Measurements from ENCODE around the gene LMO3. TPM values are rescaled to one million over a fixed set of nuclear protein-coding genes. Genes with fewer than 3 reads are reported as not detected.

LMO3 gene
- total and polyA plus RNA-seq, 2 of the 13 experiments (the other 11 are each of a cell fraction or from before 2014, with no cell fraction given) = not detected

- TF ChIP-seq RNF219 (CRISPR knock-in tag; IDR thresholded peaks at IDR 0.05) (no peak), ARNT (IDR thresholded peaks at IDR 0.05) (no peak), ZNF10 (CRISPR knock-in tag; IDR thresholded peaks at IDR 0.05; ENCODE audit: borderline replicate concordance, low read depth) (no peak), ZNF562 (CRISPR knock-in tag; IDR thresholded peaks at IDR 0.05; ENCODE audit: borderline replicate concordance) (no peak), KLF12 (CRISPR knock-in tag; IDR thresholded peaks at IDR 0.05; ENCODE audit: borderline replicate concordance) (no peak), ZNF564 (CRISPR knock-in tag; IDR thresholded peaks at IDR 0.05) (no peak)
Measured at GRCh38 chr12:16553457-16553856, 52.5 kb downstream of the LMO3 start (continued).

GRCh38 chr12:16552301-16552700 is 53.7 kb downstream of the LMO3 start:
- Histone ChIP-seq H4K20me1 (ENCODE audit: insufficient read depth, low read length) (no peaks in the 10 kb centered on the region), H3K27me3 (ENCODE audit: control insufficient read depth in 1 of 2, insufficient read depth in 2 of 2, low read length in 2 of 2) (no peaks in the 10 kb centered on the region), H2AFZ (ENCODE audit: low read length) (no peak overlapping the region), H3K4me3 (replicated peaks in 1 of 3; ENCODE audit: insufficient read depth in 1 of 3, low read depth in 2 of 3, low read length in 3 of 3) (no peak overlapping the region), H3K4me1 (ENCODE audit: insufficient read depth, low read length) (no peaks in the 10 kb centered on the region), H3K27ac (ENCODE audit: extremely low read length, insufficient read depth, low read length) (no peak overlapping the region), H3K9me3 (ENCODE audit: low read length) (no peaks in the 10 kb centered on the region), H3K4me2 (ENCODE audit: low read depth, low read length) (no peak overlapping the region), H3K36me3 (replicated peaks in 1 of 2; ENCODE audit: control insufficient read depth in 1 of 2, insufficient read depth in 2 of 2, low read length in 2 of 2) (no peaks in the 10 kb centered on the region), H3K9ac (ENCODE audit: insufficient read depth, low read depth, low read length) (no peak overlapping the region), H3K79me2 (ENCODE audit: insufficient read depth, low read length) (no peaks in the 10 kb centered on the region)
- DNase-seq (ENCODE audit: low spot score) (no peak), FAIRE-seq (no peak), ATAC-seq (no peak)
- TF ChIP-seq JUND (CRISPR knock-in tag; IDR thresholded peaks at IDR 0.05) = no peak
- TF ChIP-seq ZSCAN22 (CRISPR knock-in tag; IDR thresholded peaks at IDR 0.05) = no peak
- TF ChIP-seq ZNF329 (CRISPR knock-in tag; IDR thresholded peaks at IDR 0.05; ENCODE audit: low read depth) = no peak
- no peak for TF ChIP-seq HNF4G (IDR thresholded peaks at IDR 0.05; ENCODE audit: borderline replicate concordance, low read depth, low read length)
- TF ChIP-seq HNF4G (CRISPR knock-in tag; IDR thresholded peaks at IDR 0.05; ENCODE audit: borderline replicate concordance, low read depth) = no peak
- no peak for TF ChIP-seq HOXA3 (CRISPR knock-in tag; IDR thresholded peaks at IDR 0.05)
- TF ChIP-seq MTA3 (CRISPR knock-in tag; IDR thresholded peaks at IDR 0.05) = no peak
- in situ Hi-C loops (cut with HindIII; ENCODE audit: extremely low pct_ligation_motif_present, low pct_unique_long_range_greater_than_20kb) (no loop called here), intact Hi-C loops (cut with micrococcal nuclease; ENCODE audit: unreplicated experiment) (no loop called here)
- BruUV-seq (replicated peaks) = no TSS peak
- ChIA-PET POLR2A (no interaction called here), CTCF (ENCODE audit: low intra/inter-chr PET ratio, low total read pairs) (no interaction called here)

Data from HepG2 (cell line).